Renal cortical epithelial cell (primary cell): ENCODE results near the gene PLEKHM2. TPM values are rescaled to one million over a fixed set of nuclear protein-coding genes. Genes with fewer than 3 reads are reported as not detected.
"Not testable (repeated sequence)": the region's sequence is repeated elsewhere in the genome, so short reads cannot be mapped to it uniquely, and the experiment has no call there.

Experiments
- DNase-seq: peaks from one replicate; pipeline ENCODE4 v3.0.0-alpha.2; 2011; ENCODE audit warnings: low read depth
- total RNA-seq: library from RNA; depleted of rRNA; stranded (reverse); fragments of >200 nt; gene quantifications from 2 replicates; pipeline ENCODE4 v1.2.3, GENCODE V29; 2014

Gene PLEKHM2
- total RNA-seq, 1 donor from 2014 or later, result 77.7 TPM

- DNase-seq, result no peak
Measured at GRCh38 chr1:15676010-15676409, 8.1 kb upstream of the PLEKHM2 start.

GRCh38 chr1:15676688-15677661 lies 7.1 kb upstream of the PLEKHM2 start:
- no peak for DNase-seq

GRCh38 chr1:15678578-15678977 lies 5.5 kb upstream of the PLEKHM2 start:
- peak; percentile 95 for DNase-seq

- DNase-seq, result peak; percentile 87
Measured at GRCh38 chr1:15680131-15680530, 4.0 kb upstream of the PLEKHM2 start.

- peak; percentile 100 for DNase-seq
Measured at GRCh38 chr1:15680561-15681348, 3.4 kb upstream of the PLEKHM2 start.

- DNase-seq, result no peak
Measured at GRCh38 chr1:15681349-15682292, 2.5 kb upstream of the PLEKHM2 start.

GRCh38 chr1:15682936-15683341 lies 1.2 kb upstream of the PLEKHM2 start:
- DNase-seq, result no peak

GRCh38 chr1:15683345-15684039 lies 628 bp upstream of the PLEKHM2 start:
- DNase-seq, result no peak

GRCh38 chr1:15684468-15685291 lies 560 bp downstream of the PLEKHM2 start:
- no peak for DNase-seq

GRCh38 chr1:15685820-15686219 lies 1.7 kb downstream of the PLEKHM2 start:
- no peak for DNase-seq

GRCh38 chr1:15687446-15687845 lies 3.3 kb downstream of the PLEKHM2 start:
- no peak for DNase-seq

- DNase-seq, result no peak
Measured at GRCh38 chr1:15690317-15690716, 6.2 kb downstream of the PLEKHM2 start.

GRCh38 chr1:15691434-15692032 lies 7.4 kb downstream of the PLEKHM2 start:
- DNase-seq, result no peak

- no peak for DNase-seq
Measured at GRCh38 chr1:15692121-15692682, 8.1 kb downstream of the PLEKHM2 start.

GRCh38 chr1:15693371-15693770 lies 9.3 kb downstream of the PLEKHM2 start:
- no peak for DNase-seq

- DNase-seq, result no peak
Measured at GRCh38 chr1:15696956-15697521, 12.9 kb downstream of the PLEKHM2 start.

GRCh38 chr1:15698201-15698600 lies 14.1 kb downstream of the PLEKHM2 start:
- no peak for DNase-seq

GRCh38 chr1:15699321-15699720 lies 15.2 kb downstream of the PLEKHM2 start:
- DNase-seq, result not testable (repeated sequence)

- DNase-seq, result no peak
Measured at GRCh38 chr1:15700508-15700907, 16.4 kb downstream of the PLEKHM2 start.
